HEK293 (cell line): ENCODE measurements around the gene MKRN3.

Experiments
- CTCF ChIA-PET: fragments of 350-600 bp; formaldehyde crosslinking; extraction: SDS; loops from one replicate; lab custom pipeline; 2021; ENCODE audit warnings: antibody characterized with exemption; lab: Yijun Ruan, JAX
- POLR2A ChIA-PET: fragments of 300-600 bp; formaldehyde crosslinking; extraction: SDS; loops from one replicate; lab custom pipeline; 2020; ENCODE audit warnings: antibody characterized with exemption, inconsistent platforms; lab: Yijun Ruan, JAX
- H3K27ac ChIP-seq: fragments of 200-500 bp; sonication (Bioruptor generic); 2 replicates; pipeline ENCODE4 v1.5.1; 2014; ENCODE audit warnings: low read depth, low read length, control low read depth, inconsistent platforms; ENCODE audit errors: extremely low read depth
- H3K36me3 ChIP-seq, 2 experiments: fragments of 200-500 bp in 1 of 2; sonication (Bioruptor generic) in 1 of 2; 1 replicate in 1 of 2; 2 replicates in 1 of 2; pipeline ENCODE4 v1.5.1; 2014 to 2017; ENCODE audit warnings: inconsistent platforms in 2 of 2, low read length in 2 of 2; ENCODE audit not compliant: control insufficient read depth in 2 of 2, insufficient read depth in 1 of 2
- H3K4me1 ChIP-seq: fragments of 200-500 bp; sonication (Bioruptor generic); 2 replicates; pipeline ENCODE4 v1.5.1; 2014; ENCODE audit warnings: mild to moderate bottlenecking, low read length, inconsistent platforms; ENCODE audit not compliant: control insufficient read depth, insufficient read depth
- H3K4me3 ChIP-seq: 2 replicates; pipeline ENCODE4 v1.5.1; 2011; ENCODE audit warnings: low read depth, mild to moderate bottlenecking, control low read depth, low read length, moderate library complexity
- H3K9me3 ChIP-seq: fragments of 200-500 bp; sonication (Bioruptor generic); 2 replicates; pipeline ENCODE4 v1.5.1; 2014; ENCODE audit warnings: low read depth, low read length, inconsistent platforms; ENCODE audit not compliant: control insufficient read depth, insufficient read depth
- HIC1 ChIP-seq: fragments of 450-650 bp; formaldehyde crosslinking; IDR thresholded peaks from 2 replicates; pipeline ENCODE4 v1.5.1; 2016; ENCODE audit warnings: missing biosample characterization, missing genetic modification characterization
- HOXD13 ChIP-seq: sonication (generic); formaldehyde crosslinking; IDR thresholded peaks from 2 replicates; pipeline ENCODE4 v1.8.0; 2022; ENCODE audit warnings: missing genetic modification reagents, borderline replicate concordance
- KLF1 ChIP-seq: fragments of 450-650 bp; formaldehyde crosslinking; IDR thresholded peaks from 2 replicates; pipeline ENCODE4 v1.5.1; 2016; ENCODE audit warnings: missing biosample characterization, missing genetic modification characterization
- KLF10 ChIP-seq: fragments of 450-650 bp; IDR thresholded peaks from 2 replicates; pipeline ENCODE4 v1.5.1; 2018; ENCODE audit warnings: missing biosample characterization, mild to moderate bottlenecking, missing genetic modification characterization
- MYNN ChIP-seq: fragments of 450-650 bp; formaldehyde crosslinking; IDR thresholded peaks from 2 replicates; pipeline ENCODE4 v1.5.1; 2016; ENCODE audit warnings: missing biosample characterization, missing genetic modification characterization, borderline replicate concordance
- ZBTB1 ChIP-seq: fragments of 450-650 bp; formaldehyde crosslinking; IDR thresholded peaks from 2 replicates; pipeline ENCODE4 v1.5.1; 2016; ENCODE audit warnings: missing biosample characterization, missing genetic modification characterization
- ZBTB21 ChIP-seq: fragments of 450-650 bp; formaldehyde crosslinking; IDR thresholded peaks from 2 replicates; pipeline ENCODE4 v1.5.1; 2017; ENCODE audit warnings: missing biosample characterization, missing genetic modification characterization
- ZBTB8A ChIP-seq: fragments of 450-650 bp; formaldehyde crosslinking; IDR thresholded peaks from 2 replicates; pipeline ENCODE4 v1.5.1; 2016; ENCODE audit warnings: missing biosample characterization, missing genetic modification characterization
- ZFP41 ChIP-seq: fragments of 450-650 bp; formaldehyde crosslinking; IDR thresholded peaks from 2 replicates; pipeline ENCODE4 v1.5.1; 2016; ENCODE audit warnings: missing biosample characterization, missing genetic modification characterization, borderline replicate concordance
- ZNF114 ChIP-seq: fragments of 450-650 bp; formaldehyde crosslinking; IDR thresholded peaks from 2 replicates; pipeline ENCODE4 v1.5.0; 2017; ENCODE audit warnings: missing biosample characterization, missing genetic modification characterization
- ZNF121 ChIP-seq: fragments of 450-650 bp; formaldehyde crosslinking; IDR thresholded peaks from 2 replicates; pipeline ENCODE4 v1.5.1; 2016; ENCODE audit warnings: missing biosample characterization, missing genetic modification characterization
- ZNF132 ChIP-seq: fragments of 450-650 bp; formaldehyde crosslinking; IDR thresholded peaks from 2 replicates; pipeline ENCODE4 v1.5.1; 2017; ENCODE audit warnings: missing biosample characterization, missing genetic modification characterization, borderline replicate concordance
- ZNF140 ChIP-seq: fragments of 450-650 bp; formaldehyde crosslinking; IDR thresholded peaks from 2 replicates; pipeline ENCODE4 v1.5.1; 2016; ENCODE audit warnings: missing biosample characterization, missing genetic modification characterization
- ZNF221 ChIP-seq: fragments of 450-650 bp; formaldehyde crosslinking; IDR thresholded peaks from 2 replicates; pipeline ENCODE4 v1.5.1; 2017; ENCODE audit warnings: missing biosample characterization, missing genetic modification characterization, borderline replicate concordance
- ZNF350 ChIP-seq: fragments of 450-650 bp; formaldehyde crosslinking; IDR thresholded peaks from 2 replicates; pipeline ENCODE4 v1.5.0; 2017; ENCODE audit warnings: missing biosample characterization, mild to moderate bottlenecking, missing genetic modification characterization
- ZNF433 ChIP-seq: fragments of 450-650 bp; formaldehyde crosslinking; IDR thresholded peaks from 2 replicates; pipeline ENCODE4 v1.5.1; 2016; ENCODE audit warnings: missing biosample characterization, missing genetic modification characterization, low read depth
- ZNF521 ChIP-seq: fragments of 450-650 bp; formaldehyde crosslinking; IDR thresholded peaks from 2 replicates; pipeline ENCODE4 v1.5.1; 2017; ENCODE audit warnings: missing biosample characterization, mild to moderate bottlenecking, missing genetic modification characterization
- ZNF658 ChIP-seq: fragments of 450-650 bp; formaldehyde crosslinking; IDR thresholded peaks from 2 replicates; pipeline ENCODE4; 2016; ENCODE audit warnings: missing biosample characterization, missing genetic modification characterization
- ZNF677 ChIP-seq: fragments of 450-650 bp; IDR thresholded peaks from 2 replicates; pipeline ENCODE4 v1.5.0; 2018; ENCODE audit warnings: missing biosample characterization, mild to moderate bottlenecking, missing genetic modification characterization, moderate library complexity
- ZNF791 ChIP-seq: fragments of 450-650 bp; formaldehyde crosslinking; IDR thresholded peaks from 2 replicates; pipeline ENCODE4 v1.5.1; 2016; ENCODE audit warnings: missing biosample characterization, missing genetic modification characterization
- TF ChIP-seq, protein P1 (sequence below): fragments of 450-650 bp; formaldehyde crosslinking; IDR thresholded peaks from 2 replicates; pipeline ENCODE4 v1.5.1; 2016; ENCODE audit warnings: missing biosample characterization, missing genetic modification characterization, borderline replicate concordance

The MKRN3 gene

DNA sequence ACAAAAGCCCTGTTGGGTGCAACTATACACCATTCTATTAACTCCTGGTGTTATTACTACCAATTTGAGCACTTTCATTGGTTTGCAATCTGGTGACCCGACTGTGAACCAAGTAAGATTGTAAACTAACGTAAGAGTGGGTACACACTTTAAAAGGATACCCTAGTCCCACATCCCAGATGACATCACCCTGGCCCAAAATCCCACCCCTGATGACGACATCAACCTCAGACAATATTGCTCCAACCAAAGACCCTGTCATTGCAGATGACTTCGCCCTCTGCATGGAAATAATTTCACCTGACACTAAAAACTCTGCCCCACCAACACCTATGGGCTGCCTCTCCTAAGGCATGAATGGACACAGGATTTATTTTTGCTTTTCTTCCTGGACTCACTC lies 25.6 kb upstream of the MKRN3 start (continued):
- TF ChIP-seq, protein P1, sequence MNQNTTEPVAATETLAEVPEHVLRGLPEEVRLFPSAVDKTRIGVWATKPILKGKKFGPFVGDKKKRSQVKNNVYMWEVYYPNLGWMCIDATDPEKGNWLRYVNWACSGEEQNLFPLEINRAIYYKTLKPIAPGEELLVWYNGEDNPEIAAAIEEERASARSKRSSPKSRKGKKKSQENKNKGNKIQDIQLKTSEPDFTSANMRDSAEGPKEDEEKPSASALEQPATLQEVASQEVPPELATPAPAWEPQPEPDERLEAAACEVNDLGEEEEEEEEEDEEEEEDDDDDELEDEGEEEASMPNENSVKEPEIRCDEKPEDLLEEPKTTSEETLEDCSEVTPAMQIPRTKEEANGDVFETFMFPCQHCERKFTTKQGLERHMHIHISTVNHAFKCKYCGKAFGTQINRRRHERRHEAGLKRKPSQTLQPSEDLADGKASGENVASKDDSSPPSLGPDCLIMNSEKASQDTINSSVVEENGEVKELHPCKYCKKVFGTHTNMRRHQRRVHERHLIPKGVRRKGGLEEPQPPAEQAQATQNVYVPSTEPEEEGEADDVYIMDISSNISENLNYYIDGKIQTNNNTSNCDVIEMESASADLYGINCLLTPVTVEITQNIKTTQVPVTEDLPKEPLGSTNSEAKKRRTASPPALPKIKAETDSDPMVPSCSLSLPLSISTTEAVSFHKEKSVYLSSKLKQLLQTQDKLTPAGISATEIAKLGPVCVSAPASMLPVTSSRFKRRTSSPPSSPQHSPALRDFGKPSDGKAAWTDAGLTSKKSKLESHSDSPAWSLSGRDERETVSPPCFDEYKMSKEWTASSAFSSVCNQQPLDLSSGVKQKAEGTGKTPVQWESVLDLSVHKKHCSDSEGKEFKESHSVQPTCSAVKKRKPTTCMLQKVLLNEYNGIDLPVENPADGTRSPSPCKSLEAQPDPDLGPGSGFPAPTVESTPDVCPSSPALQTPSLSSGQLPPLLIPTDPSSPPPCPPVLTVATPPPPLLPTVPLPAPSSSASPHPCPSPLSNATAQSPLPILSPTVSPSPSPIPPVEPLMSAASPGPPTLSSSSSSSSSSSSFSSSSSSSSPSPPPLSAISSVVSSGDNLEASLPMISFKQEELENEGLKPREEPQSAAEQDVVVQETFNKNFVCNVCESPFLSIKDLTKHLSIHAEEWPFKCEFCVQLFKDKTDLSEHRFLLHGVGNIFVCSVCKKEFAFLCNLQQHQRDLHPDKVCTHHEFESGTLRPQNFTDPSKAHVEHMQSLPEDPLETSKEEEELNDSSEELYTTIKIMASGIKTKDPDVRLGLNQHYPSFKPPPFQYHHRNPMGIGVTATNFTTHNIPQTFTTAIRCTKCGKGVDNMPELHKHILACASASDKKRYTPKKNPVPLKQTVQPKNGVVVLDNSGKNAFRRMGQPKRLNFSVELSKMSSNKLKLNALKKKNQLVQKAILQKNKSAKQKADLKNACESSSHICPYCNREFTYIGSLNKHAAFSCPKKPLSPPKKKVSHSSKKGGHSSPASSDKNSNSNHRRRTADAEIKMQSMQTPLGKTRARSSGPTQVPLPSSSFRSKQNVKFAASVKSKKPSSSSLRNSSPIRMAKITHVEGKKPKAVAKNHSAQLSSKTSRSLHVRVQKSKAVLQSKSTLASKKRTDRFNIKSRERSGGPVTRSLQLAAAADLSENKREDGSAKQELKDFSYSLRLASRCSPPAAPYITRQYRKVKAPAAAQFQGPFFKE: no peak
- TF ChIP-seq ZBTB8A (no peak), ZNF433 (tag by site-specific recombination) (no peak)

DNA sequence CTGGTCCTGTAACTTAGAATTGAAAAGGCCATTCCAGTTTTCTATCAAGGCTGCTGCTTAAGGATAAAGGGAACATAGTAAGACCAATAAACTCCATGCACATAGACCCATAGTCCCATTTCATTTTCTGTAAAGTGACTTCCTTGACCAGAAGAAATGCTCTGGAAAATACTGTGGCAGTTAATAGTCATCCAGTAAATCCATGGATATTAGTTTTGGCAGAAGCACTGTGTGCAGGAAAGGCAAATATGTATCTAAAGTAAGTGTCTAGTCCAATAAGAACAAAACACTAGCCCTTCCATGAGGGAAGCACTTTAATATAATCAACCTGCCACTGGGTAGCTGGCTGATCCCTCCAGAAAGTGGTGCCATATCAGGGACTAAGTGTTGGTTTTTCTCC lies 19.3 kb upstream of the MKRN3 start:
- no peak overlapping the region for H3K27ac ChIP-seq
- no peak for TF ChIP-seq ZNF132 (tag by site-specific recombination)
- H3K9me3 ChIP-seq: no peaks in the 10 kb centered on the region
- ChIA-PET POLR2A (no interaction called here), CTCF (no interaction called here)
- H3K4me1 ChIP-seq: no peaks in the 10 kb centered on the region
- H3K4me3 ChIP-seq: no peak overlapping the region
- no peaks in the 10 kb centered on the region for H3K36me3 ChIP-seq

DNA sequence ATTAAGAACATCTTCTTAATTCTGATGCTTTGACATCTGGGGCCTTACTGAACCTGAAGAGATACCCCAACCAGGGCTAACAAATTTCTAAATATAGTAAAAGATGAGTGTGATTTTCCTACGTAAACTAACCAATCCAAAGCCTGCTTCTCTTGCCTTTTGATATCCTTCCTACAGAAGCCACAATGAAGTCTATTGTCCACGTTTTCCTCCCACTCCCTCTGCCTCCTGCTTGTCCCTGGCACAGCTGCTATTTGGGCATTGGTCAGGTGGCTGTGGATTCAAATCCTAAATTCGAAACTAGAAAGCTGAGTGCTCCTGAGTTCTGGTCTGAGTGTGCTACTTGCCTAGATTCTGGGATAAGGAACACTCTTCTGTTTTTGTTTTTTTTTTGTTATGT lies 17.4 kb upstream of the MKRN3 start:
- Histone ChIP-seq H3K4me3 (no peak overlapping the region), H3K27ac (no peak overlapping the region), H3K9me3 (no peaks in the 10 kb centered on the region), H3K36me3 (no peaks in the 10 kb centered on the region), H3K4me1 (no peaks in the 10 kb centered on the region)
- ChIA-PET CTCF (no interaction called here), POLR2A (no interaction called here)
- TF ChIP-seq ZBTB21 (tag by site-specific recombination): no peak
- TF ChIP-seq ZNF677 (tag by site-specific recombination): no peak
- TF ChIP-seq KLF10 (tag by site-specific recombination): no peak
- TF ChIP-seq ZNF114: no peak
- TF ChIP-seq ZFP41 (tag by site-specific recombination): no peak
- TF ChIP-seq ZNF350 (tag by site-specific recombination): no peak
- TF ChIP-seq ZNF658 (tag by site-specific recombination): no peak
- TF ChIP-seq KLF1: no peak
- TF ChIP-seq ZNF221 (tag by site-specific recombination): no peak
- TF ChIP-seq ZNF521 (tag by site-specific recombination): no peak
- TF ChIP-seq HIC1 (tag by site-specific recombination): no peak
- TF ChIP-seq MYNN (tag by site-specific recombination): no peak
- TF ChIP-seq ZBTB1 (tag by site-specific recombination): no peak
- no peak for TF ChIP-seq ZNF791
- TF ChIP-seq HOXD13 (CRISPR knock-in tag): no peak
- TF ChIP-seq ZNF121: no peak
- TF ChIP-seq ZNF140 (tag by site-specific recombination): no peak
